GM21390 (cell line): Measurements from ENCODE around the gene SENP2.

ENCODE experiments used
- ATAC-seq: cut with Tn5 transposase; IDR thresholded peaks from one replicate; pipeline ENCODE4 v1.9.1; 2021; ENCODE audit not compliant: unreplicated experiment

Gene SENP2

GRCh38 chr3:185677146-185677829, 91.2 kb downstream of the SENP2 start:
- no peak for ATAC-seq

GRCh38 chr3:185678027-185678426, 91.9 kb downstream of the SENP2 start:
- no peak for ATAC-seq

GRCh38 chr3:185680231-185680630, 94.1 kb downstream of the SENP2 start:
- no peak for ATAC-seq
